ENCODE measurements around the gene VN1R4. TPM values are rescaled to one million over a fixed set of nuclear protein-coding genes. Genes with fewer than 3 reads are reported as not detected.
A peak's percentile ranks its signal among the peaks of the same experiment; 100 is the strongest.
"Not testable (repeated sequence)": the region's sequence is repeated elsewhere in the genome, so short reads cannot be mapped to it uniquely, and the experiment has no call there.

The VN1R4 gene
- total and polyA plus RNA-seq, 7 donors: not detected

GRCh38 chr19:53272044-53272443 lies 4.5 kb upstream of the VN1R4 start:
- intact Hi-C loops (cut with DNase I): no loop called here
- Histone ChIP-seq H3K27me3 (ENCODE audit: insufficient read depth in 3 of 3, low read length in 2 of 3) (peaks cover 0 to 2% (median 0%) of the 10 kb centered on the region in 3 donors), H3K27ac (no peak overlapping the region), H3K4me3 (no peak overlapping the region), H3K9me3 (no peaks in the 10 kb centered on the region), H3K36me3 (ENCODE audit: insufficient read depth in 1 of 2, low read depth in 1 of 2) (no peaks in the 10 kb centered on the region), H3K4me1 (no peaks in the 10 kb centered on the region)
- TF ChIP-seq, protein P1, sequence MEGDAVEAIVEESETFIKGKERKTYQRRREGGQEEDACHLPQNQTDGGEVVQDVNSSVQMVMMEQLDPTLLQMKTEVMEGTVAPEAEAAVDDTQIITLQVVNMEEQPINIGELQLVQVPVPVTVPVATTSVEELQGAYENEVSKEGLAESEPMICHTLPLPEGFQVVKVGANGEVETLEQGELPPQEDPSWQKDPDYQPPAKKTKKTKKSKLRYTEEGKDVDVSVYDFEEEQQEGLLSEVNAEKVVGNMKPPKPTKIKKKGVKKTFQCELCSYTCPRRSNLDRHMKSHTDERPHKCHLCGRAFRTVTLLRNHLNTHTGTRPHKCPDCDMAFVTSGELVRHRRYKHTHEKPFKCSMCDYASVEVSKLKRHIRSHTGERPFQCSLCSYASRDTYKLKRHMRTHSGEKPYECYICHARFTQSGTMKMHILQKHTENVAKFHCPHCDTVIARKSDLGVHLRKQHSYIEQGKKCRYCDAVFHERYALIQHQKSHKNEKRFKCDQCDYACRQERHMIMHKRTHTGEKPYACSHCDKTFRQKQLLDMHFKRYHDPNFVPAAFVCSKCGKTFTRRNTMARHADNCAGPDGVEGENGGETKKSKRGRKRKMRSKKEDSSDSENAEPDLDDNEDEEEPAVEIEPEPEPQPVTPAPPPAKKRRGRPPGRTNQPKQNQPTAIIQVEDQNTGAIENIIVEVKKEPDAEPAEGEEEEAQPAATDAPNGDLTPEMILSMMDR (IDR thresholded peaks at IDR 0.05): no peak
- WGBS, 3 donors: 74 to 84% (median 79%) methylated on average over 8 to 9 of the region's 9 CpGs
- ATAC-seq: no peak
- DNase-seq: no peak

DNA sequence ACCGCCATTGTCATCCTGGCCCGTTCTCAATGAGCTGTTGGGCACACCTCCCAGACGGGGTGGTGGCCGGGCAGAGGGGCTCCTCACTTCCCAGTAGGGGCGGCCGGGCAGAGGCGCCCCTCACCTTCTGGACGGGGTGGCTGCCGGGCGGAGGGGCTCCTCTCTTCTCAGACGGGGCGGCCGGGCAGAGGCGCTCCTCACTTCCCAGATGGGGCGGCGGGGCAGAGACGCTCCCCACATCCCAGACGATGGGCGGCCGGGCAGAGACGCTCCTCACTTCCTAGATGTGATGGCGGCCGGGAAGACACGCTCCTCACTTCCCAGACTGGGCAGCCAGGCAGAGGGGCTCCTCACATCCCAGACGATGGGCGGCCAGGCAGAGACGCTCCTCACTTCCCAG lies 2.3 kb upstream of the VN1R4 start:
- H3K4me1 ChIP-seq; H3K4me3 ChIP-seq; DNase-seq; intact Hi-C loops (cut with DNase I); H3K36me3 ChIP-seq (ENCODE audit: insufficient read depth in 1 of 2, low read depth in 1 of 2); H3K9me3 ChIP-seq; H3K27me3 ChIP-seq (ENCODE audit: insufficient read depth in 3 of 3, low read length in 2 of 3); H3K27ac ChIP-seq; ATAC-seq: not testable (repeated sequence)
- WGBS, 3 donors: 94 to 97% (median 95%) methylated on average over 10 to 27 of the region's 27 CpGs

- H3K4me3 ChIP-seq; ATAC-seq; intact Hi-C loops (cut with DNase I); H3K4me1 ChIP-seq; DNase-seq; H3K27ac ChIP-seq; H3K36me3 ChIP-seq (ENCODE audit: insufficient read depth in 1 of 2, low read depth in 1 of 2); H3K27me3 ChIP-seq (ENCODE audit: insufficient read depth in 3 of 3, low read length in 2 of 3): not testable (repeated sequence)
- H3K9me3 ChIP-seq: peaks cover 22% of the 10 kb centered on the region
- WGBS, 3 donors: 56 to 62% (median 58%) methylated on average over 14 of the region's 14 CpGs
Measured at GRCh38 chr19:53257715-53258342, 9.7 kb downstream of the VN1R4 start, which contains the start of gene VN1R2. VN1R2 (plus strand) TSS chr19:53258292; CDS start chr19:53258376, 84 bp downstream.

DNA sequence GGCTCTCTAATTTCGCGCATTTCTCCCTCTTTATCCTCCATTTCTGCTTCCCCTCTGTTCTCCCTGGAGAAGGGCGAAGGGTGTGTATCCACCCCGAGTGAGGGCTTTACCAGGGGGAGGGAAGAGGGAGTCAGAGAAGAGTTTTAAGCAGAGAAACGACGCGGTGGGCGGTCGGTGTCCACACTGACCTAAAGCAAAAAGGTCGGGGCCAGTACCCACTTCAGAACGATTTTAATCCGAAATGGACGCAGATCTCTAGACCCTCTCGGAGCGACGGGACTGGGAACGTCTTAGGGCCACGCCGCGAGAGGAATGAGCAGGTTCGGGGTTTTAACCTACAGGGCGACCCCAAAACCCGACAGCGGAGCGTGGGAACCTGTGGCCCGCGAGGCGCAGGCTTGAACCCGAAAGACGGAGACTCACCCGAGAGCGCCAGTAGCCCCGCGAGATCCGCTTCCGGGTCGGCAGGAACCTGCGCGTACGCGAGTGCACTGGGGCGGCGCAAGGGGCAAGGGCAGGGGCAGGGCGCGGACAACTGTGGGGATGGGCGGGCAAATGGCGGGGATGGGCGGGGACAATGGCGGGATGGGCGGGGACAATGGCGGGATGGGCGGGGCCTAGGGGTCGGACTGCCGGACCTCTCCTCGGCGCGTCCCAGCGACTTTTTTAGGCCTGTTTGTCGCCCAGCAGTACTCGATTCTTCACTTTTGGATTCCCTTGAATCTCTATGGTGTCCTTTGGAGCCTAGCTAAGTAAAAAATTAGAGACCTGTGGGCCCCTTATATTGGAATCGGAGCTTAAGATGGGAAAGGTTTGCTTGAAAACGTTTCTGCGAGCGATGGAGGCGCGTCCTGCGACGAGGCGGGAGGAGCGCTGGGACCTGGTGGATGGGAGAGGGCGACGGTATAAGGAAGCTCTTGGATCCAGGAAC lies 12.8 kb downstream of the VN1R4 start, which contains the start of gene ZNF677:
Gene ZNF677, minus strand, starts transcription at position 463 of the 931 bp plus-strand sequence. CDS start 3,323 bp downstream, outside the sequence.
- H3K4me1 ChIP-seq: no peaks in the 10 kb centered on the region
- H3K27ac ChIP-seq: peak within 1 kb of the TSS; percentile 76
- ATAC-seq (peak; percentile 100), DNase-seq (peak; percentile 93 to 96)
- peaks cover 18 to 30% of the 10 kb centered on the region in 2 donors for H3K36me3 ChIP-seq (ENCODE audit: insufficient read depth in 1 of 2, low read depth in 1 of 2)
- H3K27me3 ChIP-seq (ENCODE audit: insufficient read depth in 3 of 3, low read length in 2 of 3): peaks cover 0 to 3% (median 0%) of the 10 kb centered on the region in 3 donors
- TF ChIP-seq, protein P1 (IDR thresholded peaks at IDR 0.05): no peak
- intact Hi-C loops (cut with DNase I): loop anchor here in 1 of 2 donors (5.0 kb wide), 1 partner anchor 57 kb away; no protein-coding TSS in a partner anchor
- WGBS, 3 donors: 1 to 2% (median 2%) methylated on average over 72 of the region's 72 CpGs
- peak within 1 kb of the TSS; percentile 94 for H3K4me3 ChIP-seq
- H3K9me3 ChIP-seq: peaks cover 32% of the 10 kb centered on the region

DNA sequence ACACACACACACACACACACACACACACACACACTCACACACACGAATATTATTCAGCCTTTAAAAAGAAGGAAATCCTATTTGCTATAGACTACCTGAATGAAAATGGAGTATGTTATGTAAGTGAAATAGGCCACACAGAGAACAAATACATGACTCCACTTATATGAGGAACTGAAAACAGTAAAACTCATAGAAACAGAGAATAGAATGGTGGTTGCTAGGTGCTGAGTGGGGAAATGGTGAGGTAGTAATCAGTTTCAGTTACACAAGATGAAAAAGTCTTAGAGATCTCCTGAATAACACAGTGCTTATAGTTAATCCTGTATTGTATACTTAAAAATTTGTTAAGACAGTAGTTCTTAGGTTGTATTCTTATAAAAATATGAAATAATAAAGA lies 21.0 kb downstream of the VN1R4 start:
- Histone ChIP-seq H3K4me1 (no peaks in the 10 kb centered on the region), H3K27ac (no peak overlapping the region), H3K27me3 (ENCODE audit: insufficient read depth in 3 of 3, low read length in 2 of 3) (no peaks in the 10 kb centered on the region), H3K9me3 (peaks cover 71% of the 10 kb centered on the region), H3K4me3 (no peak overlapping the region), H3K36me3 (ENCODE audit: insufficient read depth in 1 of 2, low read depth in 1 of 2) (peaks cover 35 to 66% of the 10 kb centered on the region in 2 donors)
- 89 to 100% (median 93%) methylated on average over 1 of the region's 1 CpG for WGBS, 3 donors
- DNase-seq (no peak), ATAC-seq (no peak)
- TF ChIP-seq, protein P1 (IDR thresholded peaks at IDR 0.05): no peak
- intact Hi-C loops (cut with DNase I): no loop called here
